ENCODE measurements around the gene B9D2.

B9D2 gene

DNA sequence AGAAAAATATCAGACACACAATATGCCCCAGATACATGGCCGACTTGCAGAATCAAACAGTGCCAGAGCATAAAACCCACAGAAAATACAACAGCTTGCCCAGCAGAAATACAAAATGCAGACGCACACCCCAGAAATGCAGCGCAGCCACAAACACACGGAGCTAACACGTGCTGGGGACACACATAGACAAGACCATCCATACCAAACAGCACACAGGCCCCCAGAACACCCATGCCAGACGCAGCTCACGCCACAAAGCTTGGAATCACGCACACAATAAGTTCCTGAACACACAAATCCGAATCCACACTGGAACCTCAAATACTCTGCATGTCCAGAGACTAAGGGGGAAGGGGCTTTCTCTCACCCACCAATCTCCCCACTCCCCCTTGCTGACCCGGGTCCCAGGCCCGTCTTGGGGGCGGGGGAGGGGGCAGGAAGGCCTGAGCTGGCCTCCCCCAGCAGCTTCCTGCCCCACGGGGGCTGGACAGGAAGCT is 36.8 kb downstream of the B9D2 start:
- no peak for DNase-seq

DNA sequence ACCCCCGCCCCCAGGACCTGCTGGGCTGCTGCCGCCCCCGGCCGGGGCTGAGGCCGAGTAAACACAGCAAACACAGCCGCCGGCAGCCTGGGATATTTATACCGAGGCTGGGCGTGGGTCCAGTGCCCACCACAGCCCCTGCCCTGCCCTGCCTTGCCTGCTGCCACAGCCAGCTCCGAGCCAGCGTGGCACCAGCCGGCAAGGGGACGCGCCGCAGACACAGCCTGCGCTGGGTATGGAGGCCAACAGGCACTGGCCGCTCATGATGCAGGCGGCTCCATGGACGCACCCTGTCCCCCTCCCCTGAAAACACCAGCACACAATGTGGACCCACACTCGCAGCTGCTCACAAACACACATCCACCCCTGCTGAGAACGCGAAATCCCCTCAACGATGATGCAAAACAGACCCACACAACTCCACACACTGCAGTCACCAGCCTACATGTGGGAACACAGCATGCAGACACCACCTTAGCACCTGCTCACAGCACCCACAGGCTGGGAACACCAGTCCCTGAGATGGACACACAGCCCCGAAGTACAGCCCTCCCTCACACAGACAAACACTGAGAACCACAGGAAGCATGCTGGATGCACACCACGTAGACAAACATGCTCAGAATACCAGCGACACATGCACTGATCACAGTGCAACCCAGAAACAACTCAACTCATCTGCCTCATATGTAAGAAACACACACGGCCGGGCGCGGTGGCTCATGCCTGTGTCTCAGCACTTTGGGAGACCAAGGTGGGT is 37.8 kb downstream of the B9D2 start:
- DNase-seq, result no peak

DNA sequence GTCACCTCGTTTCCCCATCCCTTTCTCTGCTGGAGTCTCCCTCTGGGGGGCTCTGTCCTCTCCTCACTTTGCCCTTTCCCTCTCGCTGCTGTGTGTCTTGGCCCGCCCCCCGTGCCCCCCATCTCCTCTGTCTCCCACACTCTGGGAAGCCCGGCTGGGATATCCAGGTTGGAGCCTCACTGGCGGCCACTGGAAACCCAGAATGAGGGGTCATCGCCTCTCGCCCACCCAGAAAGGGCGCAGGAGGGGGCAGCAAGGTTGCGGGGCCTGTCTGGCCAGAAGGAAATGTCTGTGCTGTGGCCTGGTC is 38.4 kb downstream of the B9D2 start:
- no peak for DNase-seq

DNA sequence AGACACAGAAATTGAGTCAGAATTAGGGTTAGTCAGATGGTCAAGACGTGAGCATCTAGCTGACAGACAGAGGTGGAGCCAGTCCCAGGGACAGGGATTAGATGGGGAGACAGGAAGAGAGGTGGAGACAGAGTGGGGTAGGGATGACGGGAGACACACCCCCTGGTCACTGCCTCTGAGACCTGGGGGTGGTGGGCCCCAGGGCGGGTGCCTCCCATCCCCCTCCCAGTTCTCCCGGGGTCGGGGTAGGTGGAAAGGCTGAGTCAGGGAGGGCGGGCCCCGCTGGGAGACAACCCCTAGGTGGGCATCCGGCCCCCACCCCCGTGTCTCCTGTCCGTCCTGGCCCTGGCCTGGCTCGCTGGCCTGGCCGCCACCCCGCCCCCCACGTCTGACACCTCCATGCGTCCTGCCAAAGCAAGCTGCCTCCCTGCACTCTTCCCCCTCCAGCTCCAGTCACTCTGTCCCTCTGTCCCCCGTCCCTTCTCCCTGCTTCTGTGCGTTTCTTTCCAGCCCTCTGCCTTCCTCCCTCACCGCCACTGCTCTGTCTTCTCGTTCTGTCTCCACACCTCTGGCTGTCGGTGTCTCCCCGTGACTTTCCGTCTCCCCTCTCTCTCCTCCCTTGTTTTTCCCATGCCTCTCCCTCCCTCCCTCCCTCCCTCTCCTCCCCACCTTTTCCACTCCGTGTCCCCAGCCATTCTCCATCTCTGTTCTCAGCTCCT is 38.9 kb downstream of the B9D2 start:
- no peak for DNase-seq

GRCh38 chr19:41324231-41324702 is 39.7 kb downstream of the B9D2 start:
- no peak for DNase-seq

GRCh38 chr19:41323430-41324125 is 40.4 kb downstream of the B9D2 start:
- DNase-seq, result no peak

DNA sequence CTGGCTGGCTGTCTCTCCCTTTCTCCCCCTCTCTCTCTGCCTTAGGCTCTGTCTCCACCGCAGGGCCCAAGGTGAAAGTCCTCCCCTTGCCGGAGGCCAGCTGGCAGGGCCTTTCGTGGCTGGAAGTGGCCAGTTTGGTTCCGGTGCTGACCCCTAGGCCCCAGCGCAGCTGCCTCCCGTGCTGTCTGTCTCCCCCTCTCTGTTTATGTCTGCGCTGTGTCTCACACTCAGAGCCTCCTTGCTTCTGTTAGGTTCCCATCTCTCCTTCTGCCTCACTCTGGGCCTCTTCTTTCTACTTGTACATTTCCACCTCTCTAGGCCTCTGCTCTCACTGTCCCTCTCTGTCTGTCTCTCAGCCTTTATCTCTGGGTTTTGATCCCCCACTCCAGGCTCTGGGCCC is 40.9 kb downstream of the B9D2 start:
- no peak for DNase-seq

DNA sequence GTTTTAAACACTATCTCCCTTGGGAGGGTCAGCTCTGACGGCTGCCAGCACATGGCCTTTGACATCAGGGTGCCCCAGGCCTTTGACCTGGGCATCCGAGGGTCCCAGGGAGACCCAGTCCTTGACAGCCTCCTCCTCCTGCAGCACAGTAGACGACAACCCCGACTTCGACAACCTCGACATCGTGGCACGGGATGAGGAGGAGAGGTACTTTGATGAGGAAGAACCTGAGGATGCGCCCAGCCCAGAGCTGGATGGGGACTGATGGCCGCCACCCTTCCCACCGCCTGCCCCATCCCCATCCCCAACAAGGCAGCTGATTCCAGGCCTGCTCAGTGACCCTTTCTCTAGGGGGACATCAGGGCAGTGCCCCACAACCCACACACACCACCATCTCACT is 41.5 kb downstream of the B9D2 start:
- no peak for DNase-seq

GRCh38 chr19:41321600-41322270 is 42.2 kb downstream of the B9D2 start:
- no peak for DNase-seq

DNA sequence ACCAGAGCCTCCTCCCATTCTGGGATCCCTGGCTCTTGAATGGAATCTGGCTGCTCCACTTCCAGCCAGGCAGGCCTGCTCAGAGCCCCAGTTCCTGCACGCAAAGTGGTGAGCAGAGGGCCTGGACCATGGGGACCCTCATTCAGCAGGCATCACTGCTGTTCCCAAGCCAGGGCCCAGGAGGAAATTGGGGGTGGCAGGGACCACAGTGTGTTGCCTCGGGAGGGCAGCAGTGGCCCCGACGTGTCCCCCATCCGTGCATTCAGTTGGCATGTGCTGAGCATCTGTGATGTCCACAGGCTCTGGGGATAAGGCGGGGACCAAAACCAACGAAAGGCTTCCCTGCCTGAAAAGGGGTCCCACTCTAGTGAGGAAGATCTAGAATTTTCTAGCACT is 42.7 kb downstream of the B9D2 start:
- no peak for DNase-seq

DNA sequence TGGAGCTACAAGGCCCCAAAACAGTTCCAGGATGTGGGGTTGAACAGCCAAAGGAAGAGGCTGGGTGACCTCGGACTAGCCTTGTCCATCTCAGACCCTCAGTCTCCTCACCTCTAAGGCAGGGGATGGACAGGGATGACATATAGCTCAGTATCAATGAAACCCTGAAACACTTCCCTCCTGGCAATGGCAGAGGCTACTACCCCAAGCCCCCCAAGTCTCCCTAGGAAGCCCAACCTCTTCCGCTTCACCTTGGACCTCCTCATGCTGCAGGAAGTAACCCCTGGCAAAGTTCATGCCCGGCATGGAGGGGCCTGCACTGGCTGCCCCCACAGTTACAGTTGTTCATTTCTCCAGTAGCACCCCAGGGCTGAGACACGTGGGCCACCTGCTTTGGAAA is 43.4 kb downstream of the B9D2 start:
- no peak for DNase-seq

DNA sequence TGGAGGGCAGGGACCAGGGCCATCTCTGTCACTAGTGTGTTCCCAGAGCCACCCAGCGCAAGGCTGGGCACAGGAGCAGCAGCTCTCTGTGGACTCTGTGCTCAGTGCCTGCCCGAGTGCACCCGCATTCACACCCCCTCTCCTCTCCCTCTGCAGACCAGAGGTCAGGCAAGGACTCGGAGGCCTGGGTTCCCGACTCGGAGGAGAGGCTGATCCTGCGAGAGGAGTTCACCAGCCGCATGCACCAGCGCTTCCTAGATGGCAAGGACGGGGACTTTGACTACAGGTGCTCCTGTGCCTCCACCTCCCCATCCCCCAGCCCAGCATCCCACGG is 43.8 kb downstream of the B9D2 start:
- DNase-seq, result no peak

DNA sequence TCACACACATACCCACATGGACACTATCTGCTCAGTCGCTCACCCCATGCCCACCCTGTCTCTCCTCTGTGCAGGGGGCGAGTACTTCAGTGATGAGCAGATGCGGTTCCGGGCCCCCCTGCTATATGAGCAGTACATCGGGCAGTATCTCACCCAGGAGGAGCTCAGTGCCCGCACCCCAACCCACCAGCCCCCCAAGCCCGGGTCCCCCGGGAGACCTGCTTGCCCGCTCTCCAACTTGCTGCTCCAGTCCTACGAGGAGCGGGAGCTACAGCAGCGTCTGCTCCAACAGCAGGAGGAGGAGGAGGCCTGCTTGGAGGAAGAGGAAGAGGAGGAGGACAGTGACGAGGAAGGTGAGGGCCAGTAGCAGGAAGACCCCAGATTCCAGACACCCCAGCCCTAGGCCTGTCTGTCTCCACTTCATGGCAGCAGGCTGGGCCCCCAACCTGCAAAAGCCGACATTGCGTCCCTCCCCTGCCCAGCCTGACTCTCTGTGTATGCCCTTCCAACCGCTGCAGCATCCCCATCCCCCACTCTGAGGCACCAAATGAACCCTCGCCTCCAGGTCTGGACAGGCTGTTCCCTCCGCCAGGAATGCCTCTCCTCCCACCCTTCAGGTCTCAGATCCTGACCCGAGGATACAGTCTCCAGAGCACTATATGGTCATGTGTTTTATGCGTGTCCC is 44.3 kb downstream of the B9D2 start:
- no peak for DNase-seq

- DNase-seq, result no peak
These were observed 45.1 kb downstream of the B9D2 start for GRCh38 chr19:41318696-41319499.

DNA sequence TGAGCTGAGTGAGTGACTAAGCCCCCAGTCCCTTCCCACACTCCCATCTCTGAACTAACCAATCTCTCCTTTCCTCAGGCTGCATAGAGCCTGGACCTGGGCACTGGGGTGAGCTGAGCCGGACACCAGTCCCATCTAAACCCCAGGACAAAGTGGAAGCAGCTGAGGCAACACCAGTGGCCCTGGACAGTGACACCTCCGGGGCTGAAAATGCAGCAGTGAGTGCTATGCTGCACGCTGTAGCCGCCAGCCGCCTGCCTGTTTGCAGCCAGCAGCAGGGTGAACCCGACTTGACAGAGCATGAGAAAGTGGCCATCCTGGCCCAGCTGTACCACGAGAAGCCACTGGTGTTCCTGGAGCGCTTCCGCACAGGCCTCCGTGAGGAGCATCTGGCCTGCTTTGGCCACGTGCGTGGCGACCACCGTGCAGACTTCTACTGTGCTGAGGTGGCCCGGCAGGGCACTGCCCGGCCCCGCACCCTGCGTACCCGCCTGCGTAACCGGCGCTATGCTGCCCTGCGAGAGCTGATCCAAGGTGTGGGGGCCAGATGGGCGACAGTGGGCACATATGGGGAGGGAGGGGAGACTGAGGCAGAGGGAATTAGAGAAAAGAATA is 47.5 kb downstream of the B9D2 start:
- no peak for DNase-seq

GRCh38 chr19:41311613-41312012 is 52.3 kb downstream of the B9D2 start:
- DNase-seq, result no peak

- DNase-seq, result no peak
These were observed 52.9 kb downstream of the B9D2 start for GRCh38 chr19:41311072-41311471.

- DNase-seq, result peak; percentile 97
These were observed 53.7 kb downstream of the B9D2 start, which contains the start of gene CCDC97 for GRCh38 chr19:41310033-41310831. Gene CCDC97, plus strand, starts transcription at chr19:41310172. Its CDS starts 139 bp downstream, at chr19:41310311.

DNA sequence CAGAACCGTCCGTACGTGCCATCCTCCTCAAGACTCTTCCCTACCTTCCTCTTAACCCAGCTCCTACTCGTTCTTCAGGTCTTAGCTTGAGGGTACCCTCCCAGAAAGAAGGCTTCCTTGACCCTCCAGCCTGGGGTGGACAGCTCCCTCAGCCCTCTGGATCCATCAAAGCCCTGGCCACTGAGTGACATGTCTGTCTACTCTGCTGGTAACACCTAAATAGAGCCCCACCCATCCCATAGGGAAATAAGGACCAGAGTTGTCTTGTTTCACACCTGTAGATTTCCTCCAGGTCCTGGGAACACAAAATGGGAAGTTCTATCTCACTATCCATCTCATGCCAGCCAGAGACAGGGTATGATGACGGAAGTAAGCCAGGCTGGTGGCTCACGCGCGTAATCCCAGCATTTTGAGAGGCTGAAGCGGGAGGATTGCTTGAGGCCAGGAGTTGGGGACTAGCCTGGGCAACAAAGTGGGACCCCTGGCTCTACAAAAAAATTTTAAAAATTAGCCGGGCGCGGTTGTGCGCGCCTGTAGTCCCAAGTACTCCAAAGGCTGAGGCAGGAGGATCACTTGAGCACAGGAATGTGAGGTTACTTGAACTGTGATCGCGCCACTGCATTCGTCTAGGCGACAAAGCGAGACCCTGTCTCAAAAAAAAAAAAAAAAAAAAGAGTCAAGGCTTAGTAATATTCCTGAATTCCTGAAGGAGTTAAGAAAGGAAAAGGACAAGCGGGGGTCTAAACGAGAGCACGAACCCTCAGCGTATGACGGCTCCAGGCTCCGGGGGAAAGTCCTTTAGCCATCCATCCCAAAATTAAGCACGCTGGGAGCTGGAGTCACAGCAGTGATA is 54.5 kb downstream of the B9D2 start:
- no peak for DNase-seq

Measured in activated CD8-positive, alpha-beta memory T cell treated with anti-CD3 and anti-CD28 coated beads for 24 hours (primary cell).